Caco-2 (cell line): Measurements from ENCODE around the gene OSM. TPM values are rescaled to one million over a fixed set of nuclear protein-coding genes. Genes with fewer than 3 reads are reported as not detected.

Source experiments
- BruUV-seq: library from RNA; stranded (reverse); fragments of 400-500 nt; replicated peaks from 2 replicates; lab custom pipeline; 2021; lab: Mats Ljungman, UMichigan
- CTCF ChIA-PET: fragments of 300-600 bp; sonication (Branson Sonifier 250); formaldehyde crosslinking; loops from one replicate; lab custom pipeline; 2022; ENCODE audit warnings: antibody characterized with exemption; lab: Charles Lee
- POLR2A ChIA-PET: fragments of 300-600 bp; sonication (Branson Sonifier 250); formaldehyde crosslinking; loops from one replicate; lab custom pipeline; 2022; ENCODE audit warnings: antibody characterized with exemption; lab: Charles Lee
- DNase-seq, 2 experiments: peaks; one replicate each; pipeline versions ENCODE4 v3.0.0 to v3.0.0-alpha.2; 2020 to 2022
- H3K27me3 ChIP-seq: replicated peaks from 2 replicates; pipeline ENCODE4 v1.6.0; 2011; ENCODE audit warnings: low read length; ENCODE audit not compliant: control insufficient read depth, insufficient read depth
- H3K36me3 ChIP-seq: 2 replicates; pipeline ENCODE4 v1.5.1; 2011; ENCODE audit warnings: low read length; ENCODE audit not compliant: control insufficient read depth, insufficient read depth
- H3K4me1 ChIP-seq: fragments of 250-450 bp; sonication (Bioruptor Pico); 2 replicates; pipeline ENCODE4 v1.5.1; 2020; ENCODE audit warnings: mild to moderate bottlenecking
- H3K4me3 ChIP-seq: 2 replicates; pipeline ENCODE4 v1.5.1; 2011; ENCODE audit warnings: low read depth, mild to moderate bottlenecking, control low read depth, low read length
- H3K9me3 ChIP-seq: fragments of 250-450 bp; sonication (Bioruptor Pico); 2 replicates; pipeline ENCODE4 v1.5.1; 2020; ENCODE audit warnings: mild to moderate bottlenecking, moderate library complexity
- H3K27ac Mint-ChIP-seq: one replicate; pipeline ENCODE4 v1.8.0; 2022; ENCODE audit warnings: mixed read lengths; ENCODE audit not compliant: unreplicated experiment
- H3K27me3 Mint-ChIP-seq: one replicate; pipeline ENCODE4 v1.8.0; 2022; ENCODE audit warnings: mixed read lengths; ENCODE audit not compliant: insufficient read depth, unreplicated experiment
- H3K36me3 Mint-ChIP-seq: one replicate; pipeline ENCODE4 v1.8.0; 2022; ENCODE audit warnings: mild to moderate bottlenecking, mixed read lengths; ENCODE audit not compliant: insufficient read depth, unreplicated experiment
- H3K4me1 Mint-ChIP-seq: one replicate; pipeline ENCODE4 v1.8.0; 2022; ENCODE audit warnings: low read depth, mixed read lengths; ENCODE audit not compliant: unreplicated experiment
- H3K4me3 Mint-ChIP-seq: one replicate; pipeline ENCODE4 v1.8.0; 2022; ENCODE audit warnings: mild to moderate bottlenecking, moderate library complexity, mixed read lengths; ENCODE audit not compliant: unreplicated experiment
- H3K9me3 Mint-ChIP-seq: one replicate; pipeline ENCODE4 v1.8.0; 2022; ENCODE audit warnings: mixed read lengths; ENCODE audit not compliant: unreplicated experiment
- intact Hi-C: fragments of 100-400 bp; cut with micrococcal nuclease; formaldehyde crosslinking; loops from one replicate; pipeline ENCODE4 v1.10.0; 2022; ENCODE audit not compliant: unreplicated experiment
- total RNA-seq: library from RNA; stranded (reverse); gene quantifications from 2 replicates; pipeline ENCODE4 v1.2.3, GENCODE V29; 2022
- TF ChIP-seq, protein P1 (sequence below), 2 experiments: fragments of 200-600 bp in 1 of 2; IDR thresholded peaks; 1 replicate in 1 of 2; 2 replicates in 1 of 2; pipeline versions ENCODE4 v1.5.1 to v1.8.0; 2011 to 2022; ENCODE audit warnings: antibody characterized with exemption in 1 of 2, control low read depth in 1 of 2, inconsistent platforms in 1 of 2, low read depth in 1 of 2, low read length in 1 of 2, mild to moderate bottlenecking in 1 of 2, moderate library complexity in 1 of 2; ENCODE audit not compliant: insufficient read depth in 1 of 2, severe bottlenecking in 1 of 2, unreplicated experiment in 1 of 2

The OSM gene
- total RNA-seq, 1 experiment from 2014 or later, result not detected

DNA sequence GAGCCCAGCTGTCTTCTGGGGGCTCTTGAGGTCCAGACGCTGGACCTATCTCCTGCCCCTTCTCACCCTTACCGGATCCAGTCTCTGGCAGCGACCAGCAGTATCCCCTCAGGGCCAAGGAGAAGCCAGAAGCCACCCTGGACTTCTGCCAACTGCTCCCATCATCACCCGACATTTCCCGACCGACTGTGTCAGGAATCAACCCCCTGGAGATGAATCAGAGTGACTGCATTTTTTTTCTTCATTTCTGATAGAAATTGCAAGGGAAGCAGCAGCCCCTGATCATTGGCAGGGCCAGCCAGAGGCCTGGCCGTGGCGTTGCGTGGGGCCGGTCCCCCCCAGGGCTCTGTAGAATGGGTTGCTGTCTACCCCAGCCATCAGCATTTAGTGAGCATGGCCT lies 14.9 kb downstream of the OSM start:
- H3K36me3 Mint-ChIP-seq, result no peaks in the 10 kb centered on the region
- CTCF ChIA-PET, result interaction anchor here (0.6 kb wide), 1 partner anchor 51 kb away, joined by 4 read pairs; no protein-coding TSS in a partner anchor
- intact Hi-C loops, result no loop called here

DNA sequence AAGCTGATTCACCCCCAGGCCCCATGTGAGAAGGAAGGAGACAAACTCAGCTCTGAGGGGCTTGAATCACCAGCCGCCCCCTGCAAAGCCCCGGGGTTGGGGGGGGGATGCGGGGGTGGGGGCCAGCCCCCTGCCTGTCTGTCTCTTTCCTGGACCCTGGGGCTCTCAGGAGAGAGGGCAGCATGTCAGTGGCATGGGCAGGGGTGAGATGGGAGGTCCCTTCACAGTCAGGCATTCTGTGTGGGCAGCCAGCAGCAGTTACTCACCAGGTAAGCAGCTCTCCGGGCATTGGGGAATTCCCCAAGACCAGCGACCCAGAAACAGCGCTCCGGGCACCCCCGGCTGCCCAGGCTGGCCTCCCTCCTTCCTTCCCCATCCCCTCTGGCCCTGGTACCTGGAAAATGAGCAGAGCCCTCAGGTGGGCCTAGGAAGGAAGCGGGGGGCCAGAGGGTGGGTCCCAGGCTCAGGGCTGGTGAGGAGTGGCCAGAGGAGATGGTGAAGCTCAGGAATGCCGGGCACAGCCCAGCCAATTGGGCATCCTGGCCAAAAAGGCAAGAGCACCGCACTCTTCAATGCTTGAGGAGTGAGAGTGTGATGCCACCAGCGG lies 15.9 kb downstream of the OSM start:
- Histone ChIP-seq H3K4me1 (peaks cover 35% of the 10 kb centered on the region), H3K36me3 (no peaks in the 10 kb centered on the region), H3K9me3 (no peaks in the 10 kb centered on the region), H3K4me3 (no peak overlapping the region), H3K27me3 (no peaks in the 10 kb centered on the region)
- no peak overlapping the region for H3K4me3 Mint-ChIP-seq
- intact Hi-C loops, result no loop called here
- H3K4me1 Mint-ChIP-seq, result peaks cover 26% of the 10 kb centered on the region
- BruUV-seq, result no TSS peak
- no peak overlapping the region for H3K27ac Mint-ChIP-seq
- no peaks in the 10 kb centered on the region for H3K36me3 Mint-ChIP-seq
- TF ChIP-seq, protein P1, sequence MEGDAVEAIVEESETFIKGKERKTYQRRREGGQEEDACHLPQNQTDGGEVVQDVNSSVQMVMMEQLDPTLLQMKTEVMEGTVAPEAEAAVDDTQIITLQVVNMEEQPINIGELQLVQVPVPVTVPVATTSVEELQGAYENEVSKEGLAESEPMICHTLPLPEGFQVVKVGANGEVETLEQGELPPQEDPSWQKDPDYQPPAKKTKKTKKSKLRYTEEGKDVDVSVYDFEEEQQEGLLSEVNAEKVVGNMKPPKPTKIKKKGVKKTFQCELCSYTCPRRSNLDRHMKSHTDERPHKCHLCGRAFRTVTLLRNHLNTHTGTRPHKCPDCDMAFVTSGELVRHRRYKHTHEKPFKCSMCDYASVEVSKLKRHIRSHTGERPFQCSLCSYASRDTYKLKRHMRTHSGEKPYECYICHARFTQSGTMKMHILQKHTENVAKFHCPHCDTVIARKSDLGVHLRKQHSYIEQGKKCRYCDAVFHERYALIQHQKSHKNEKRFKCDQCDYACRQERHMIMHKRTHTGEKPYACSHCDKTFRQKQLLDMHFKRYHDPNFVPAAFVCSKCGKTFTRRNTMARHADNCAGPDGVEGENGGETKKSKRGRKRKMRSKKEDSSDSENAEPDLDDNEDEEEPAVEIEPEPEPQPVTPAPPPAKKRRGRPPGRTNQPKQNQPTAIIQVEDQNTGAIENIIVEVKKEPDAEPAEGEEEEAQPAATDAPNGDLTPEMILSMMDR (IDR thresholded peaks at IDR 0.05; ENCODE audit: insufficient read depth in 1 of 2, low read depth in 1 of 2, low read length in 1 of 2, severe bottlenecking in 1 of 2, unreplicated experiment in 1 of 2), result no peak
- H3K9me3 Mint-ChIP-seq, result no peaks in the 10 kb centered on the region
- POLR2A ChIA-PET, result interaction anchor here (0.6 kb wide), 1 partner anchor 94 kb away, joined by 4 read pairs; no protein-coding TSS in a partner anchor
- CTCF ChIA-PET, result interaction anchor here (0.6 to 0.9 kb wide), 3 partner anchors 10 to 149 kb away, joined by 3 to 4 read pairs (median 3); partner anchors contain the start of gene TBC1D10A
- DNase-seq, result no peak
- no peaks in the 10 kb centered on the region for H3K27me3 Mint-ChIP-seq

More for the DNA sequence above, 14.9 kb downstream of the OSM start:
- Mint-ChIP-seq H3K27me3 (no peaks in the 10 kb centered on the region), H3K4me3 (no peak overlapping the region), H3K9me3 (no peaks in the 10 kb centered on the region), H3K4me1 (peaks cover 25% of the 10 kb centered on the region), H3K27ac (no peak overlapping the region)
- Histone ChIP-seq H3K4me1 (peaks cover 36% of the 10 kb centered on the region), H3K27me3 (no peaks in the 10 kb centered on the region), H3K9me3 (no peaks in the 10 kb centered on the region), H3K4me3 (no peak overlapping the region), H3K36me3 (no peaks in the 10 kb centered on the region)
- no TSS peak for BruUV-seq
- no peak for DNase-seq
- TF ChIP-seq, protein P1 (IDR thresholded peaks at IDR 0.05; ENCODE audit: insufficient read depth in 1 of 2, low read depth in 1 of 2, low read length in 1 of 2, severe bottlenecking in 1 of 2, unreplicated experiment in 1 of 2), result no peak
- POLR2A ChIA-PET, result no interaction called here

GRCh38 chr22:30250039-30250565 lies 16.5 kb downstream of the OSM start:
- H3K36me3 ChIP-seq, result no peaks in the 10 kb centered on the region
- Mint-ChIP-seq H3K4me3 (no peak overlapping the region), H3K36me3 (no peaks in the 10 kb centered on the region), H3K9me3 (no peaks in the 10 kb centered on the region), H3K4me1 (peaks cover 32% of the 10 kb centered on the region), H3K27me3 (no peaks in the 10 kb centered on the region), H3K27ac (no peak overlapping the region)
- intact Hi-C loops, result no loop called here
- CTCF ChIA-PET, result interaction anchor here (0.9 kb wide), 2 partner anchors 11 to 77 kb away, joined by 3 read pairs; partner anchors contain the start of gene TBC1D10A
- H3K27me3 ChIP-seq, result no peaks in the 10 kb centered on the region
- peaks cover 40% of the 10 kb centered on the region for H3K4me1 ChIP-seq
- POLR2A ChIA-PET, result interaction anchor here (0.6 kb wide), 1 partner anchor 93 kb away, joined by 4 read pairs; no protein-coding TSS in a partner anchor
- no peak for DNase-seq
- no TSS peak for BruUV-seq
- H3K4me3 ChIP-seq, result no peak overlapping the region
- TF ChIP-seq, protein P1 (IDR thresholded peaks at IDR 0.05; ENCODE audit: insufficient read depth in 1 of 2, low read depth in 1 of 2, low read length in 1 of 2, severe bottlenecking in 1 of 2, unreplicated experiment in 1 of 2), result no peak
- no peaks in the 10 kb centered on the region for H3K9me3 ChIP-seq
